Measurements from ENCODE around the gene HSF2BP.
"Not testable (repeated sequence)": the region's sequence is repeated elsewhere in the genome, so short reads cannot be mapped to it uniquely, and the experiment has no call there.

HSF2BP gene

DNA sequence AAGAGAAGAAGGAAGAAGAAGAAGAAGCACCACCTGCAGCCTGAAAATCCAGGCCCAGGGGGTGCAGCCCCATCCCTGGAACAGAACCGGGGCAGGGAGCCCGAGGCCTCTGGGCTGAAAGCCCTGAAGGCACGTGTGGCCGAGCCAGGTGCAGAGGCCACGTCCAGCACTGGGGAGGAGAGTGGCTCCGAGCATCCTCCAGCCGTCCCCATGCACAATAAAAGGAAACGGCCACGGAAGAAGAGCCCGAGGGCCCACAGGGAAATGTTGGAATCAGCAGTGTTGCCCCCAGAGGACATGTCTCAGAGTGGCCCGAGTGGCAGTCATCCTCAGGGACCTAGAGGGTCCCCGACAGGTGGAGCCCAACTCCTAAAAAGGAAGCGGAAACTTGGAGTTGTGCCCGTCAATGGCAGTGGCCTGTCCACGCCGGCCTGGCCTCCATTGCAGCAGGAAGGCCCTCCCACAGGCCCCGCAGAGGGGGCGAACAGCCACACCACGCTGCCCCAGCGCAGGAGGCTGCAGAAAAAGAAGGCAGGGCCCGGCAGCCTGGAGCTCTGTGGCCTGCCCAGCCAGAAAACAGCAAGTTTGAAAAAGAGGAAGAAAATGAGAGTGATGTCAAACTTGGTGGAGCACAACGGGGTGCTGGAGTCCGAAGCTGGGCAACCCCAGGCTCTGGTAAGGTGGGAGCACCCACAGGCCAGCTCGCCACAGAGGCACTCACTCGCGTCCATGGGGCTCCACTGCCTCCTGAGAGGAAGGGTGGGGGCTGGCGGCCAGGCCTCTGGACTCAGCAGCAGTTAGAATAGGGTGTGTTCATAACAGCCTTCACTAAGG lies 28.5 kb upstream of the HSF2BP start:
- no peak for DNase-seq (ENCODE audit: low read depth)

DNA sequence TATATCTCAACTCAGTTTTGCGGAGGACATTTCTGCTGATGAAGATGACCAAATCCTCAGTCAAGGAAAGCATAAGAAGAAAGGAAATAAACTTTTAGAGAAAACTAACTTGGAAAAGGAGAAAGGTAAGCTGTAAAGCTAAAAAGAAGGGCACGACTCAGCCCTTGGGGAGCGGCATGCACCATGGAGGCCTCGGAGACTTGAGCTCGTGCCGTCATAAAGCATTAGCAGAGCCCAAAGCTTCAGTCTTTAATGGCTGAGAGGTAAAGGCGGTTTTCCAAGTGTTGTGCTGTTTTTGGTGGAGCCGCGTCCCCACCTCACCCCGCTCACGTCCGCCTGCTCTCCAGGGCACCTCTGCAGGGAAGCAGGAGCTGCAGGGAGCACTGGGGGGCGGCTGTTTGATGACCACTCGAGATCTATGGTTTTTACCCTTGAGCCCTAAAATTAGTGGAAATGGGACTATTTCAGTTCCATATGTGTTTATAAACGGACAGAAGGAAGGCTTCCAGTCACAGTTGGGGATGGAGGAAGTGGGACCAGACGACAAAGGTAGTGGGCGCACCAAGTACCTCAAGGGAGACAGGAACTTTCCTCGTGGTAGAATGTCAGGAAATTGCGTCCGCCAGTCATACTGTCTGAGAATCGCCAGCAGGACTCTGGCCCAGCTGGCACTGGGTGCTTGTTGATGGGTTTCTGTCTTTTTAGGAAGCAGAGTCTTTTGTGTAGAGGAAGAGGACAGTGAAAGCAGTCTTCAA lies 27.7 kb upstream of the HSF2BP start:
- DNase-seq (ENCODE audit: low read depth): no peak

DNA sequence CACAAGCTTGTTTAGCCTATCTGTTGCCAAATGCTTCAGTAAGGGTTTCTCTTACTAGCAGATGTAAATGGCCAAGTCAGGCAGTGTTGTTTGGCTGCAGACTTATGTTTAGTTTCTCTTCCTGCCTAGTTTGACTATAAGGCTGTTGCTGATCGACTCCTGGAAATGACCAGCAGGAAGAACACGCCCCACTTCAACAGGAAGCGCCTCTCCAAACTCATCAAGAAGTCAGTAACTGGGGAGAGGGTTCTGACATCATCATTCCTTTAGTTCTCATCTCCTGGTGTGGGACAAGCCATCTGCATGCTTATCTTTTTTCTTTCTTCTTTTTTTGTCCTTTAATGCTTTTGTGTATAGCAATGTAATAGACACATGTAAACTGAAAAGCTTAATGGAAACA lies 25.1 kb upstream of the HSF2BP start:
- no peak for DNase-seq (ENCODE audit: low read depth)

DNA sequence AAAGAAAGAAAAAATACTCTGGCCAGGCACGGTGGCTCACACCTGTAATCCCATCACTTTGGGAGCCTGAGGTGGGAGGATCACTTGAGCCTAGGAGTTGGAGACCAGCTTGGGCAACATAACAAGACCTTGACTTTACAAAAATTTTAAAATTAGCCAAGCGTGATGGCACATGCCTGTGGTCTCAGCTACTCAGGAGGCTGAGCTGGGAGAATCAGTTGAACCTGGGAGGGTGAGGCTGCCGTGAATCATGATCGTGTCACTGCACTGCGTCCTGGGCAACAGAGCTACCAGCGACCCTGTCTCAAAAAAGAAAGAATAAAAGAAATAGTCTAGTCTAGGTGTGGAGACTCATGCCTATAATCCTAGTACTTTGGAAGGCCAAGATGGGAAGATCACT lies 22.4 kb upstream of the HSF2BP start:
- no peak for DNase-seq (ENCODE audit: low read depth)

DNA sequence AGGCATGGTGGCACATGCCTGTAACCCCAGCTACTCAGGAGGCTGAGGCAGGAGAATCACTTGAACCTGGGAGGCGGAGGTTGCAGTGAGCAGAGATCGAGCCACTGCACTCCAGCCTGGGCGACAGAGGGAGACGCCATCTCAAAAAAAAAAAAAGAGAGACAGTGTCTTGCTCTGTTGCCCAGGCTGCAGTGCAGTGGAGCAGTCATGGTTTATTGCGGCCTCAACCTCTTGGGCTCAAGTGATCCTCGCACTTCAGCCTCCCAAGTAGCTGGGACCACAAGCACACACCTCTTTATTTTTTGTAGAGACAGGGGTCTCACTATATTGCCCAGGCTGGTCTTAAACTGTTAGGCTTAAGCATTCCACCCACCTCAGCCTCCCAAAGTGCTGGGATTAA lies 21.1 kb upstream of the HSF2BP start:
- not testable (repeated sequence) for DNase-seq (ENCODE audit: low read depth)

DNA sequence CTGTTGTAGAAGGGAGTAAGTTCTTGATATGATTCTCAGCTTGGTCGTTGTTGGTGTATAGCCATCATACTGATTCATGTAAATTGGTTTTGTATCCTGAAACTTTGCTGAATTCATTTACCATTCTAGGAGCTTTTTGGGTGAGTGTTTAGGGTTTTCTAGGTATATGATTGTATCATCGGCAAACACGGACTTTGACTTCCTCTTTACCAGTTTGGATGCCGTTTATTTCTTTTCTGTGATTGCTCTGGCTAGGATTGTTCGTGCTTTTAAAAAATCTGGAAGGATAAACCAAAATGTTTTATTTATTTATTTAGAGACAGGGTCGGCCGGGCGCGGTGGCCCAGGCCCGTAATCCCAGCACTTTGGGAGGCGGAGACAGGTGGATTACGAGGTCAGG lies 20.7 kb upstream of the HSF2BP start:
- no peak for DNase-seq (ENCODE audit: low read depth)

DNA sequence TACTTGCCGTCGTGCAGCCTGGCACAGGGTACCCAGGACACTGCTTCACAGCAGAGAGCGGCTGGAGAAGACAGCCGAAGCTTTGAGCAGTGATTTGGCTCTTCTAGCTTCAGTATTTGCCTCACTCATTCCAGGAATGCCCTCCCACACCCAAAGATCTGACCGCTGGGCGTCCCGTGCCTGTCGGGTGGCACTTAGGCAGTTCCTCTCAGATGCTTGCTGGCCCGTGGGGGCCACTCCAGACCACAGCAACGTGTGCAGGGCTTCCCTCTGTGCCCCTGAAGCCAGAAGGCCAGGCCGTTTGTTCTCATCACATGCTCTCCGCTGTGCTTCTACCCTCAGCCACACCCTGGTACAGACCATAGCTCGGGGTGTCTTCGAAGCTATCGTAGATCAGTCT lies 17.1 kb upstream of the HSF2BP start:
- no peak for DNase-seq (ENCODE audit: low read depth)

DNA sequence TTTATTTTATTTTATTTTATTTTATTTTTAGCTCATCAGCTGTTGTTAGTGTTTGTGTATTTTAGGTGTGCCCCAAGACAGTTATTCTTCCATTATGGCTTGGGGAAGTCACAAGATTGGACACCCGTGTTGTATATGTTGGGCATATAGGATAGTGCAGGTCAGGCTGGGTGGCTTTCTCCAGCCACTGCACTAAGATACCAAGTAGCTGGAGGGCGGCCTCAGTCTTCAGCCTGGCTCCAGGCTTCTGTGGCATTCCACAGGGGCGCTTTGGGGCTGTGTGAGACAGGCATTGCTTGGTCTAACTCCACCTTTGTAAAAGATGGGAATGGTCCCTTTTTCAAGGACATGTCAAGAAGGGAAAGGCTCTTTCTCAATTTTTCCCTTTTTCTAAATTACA lies 16.6 kb upstream of the HSF2BP start:
- no peak for DNase-seq (ENCODE audit: low read depth)

DNA sequence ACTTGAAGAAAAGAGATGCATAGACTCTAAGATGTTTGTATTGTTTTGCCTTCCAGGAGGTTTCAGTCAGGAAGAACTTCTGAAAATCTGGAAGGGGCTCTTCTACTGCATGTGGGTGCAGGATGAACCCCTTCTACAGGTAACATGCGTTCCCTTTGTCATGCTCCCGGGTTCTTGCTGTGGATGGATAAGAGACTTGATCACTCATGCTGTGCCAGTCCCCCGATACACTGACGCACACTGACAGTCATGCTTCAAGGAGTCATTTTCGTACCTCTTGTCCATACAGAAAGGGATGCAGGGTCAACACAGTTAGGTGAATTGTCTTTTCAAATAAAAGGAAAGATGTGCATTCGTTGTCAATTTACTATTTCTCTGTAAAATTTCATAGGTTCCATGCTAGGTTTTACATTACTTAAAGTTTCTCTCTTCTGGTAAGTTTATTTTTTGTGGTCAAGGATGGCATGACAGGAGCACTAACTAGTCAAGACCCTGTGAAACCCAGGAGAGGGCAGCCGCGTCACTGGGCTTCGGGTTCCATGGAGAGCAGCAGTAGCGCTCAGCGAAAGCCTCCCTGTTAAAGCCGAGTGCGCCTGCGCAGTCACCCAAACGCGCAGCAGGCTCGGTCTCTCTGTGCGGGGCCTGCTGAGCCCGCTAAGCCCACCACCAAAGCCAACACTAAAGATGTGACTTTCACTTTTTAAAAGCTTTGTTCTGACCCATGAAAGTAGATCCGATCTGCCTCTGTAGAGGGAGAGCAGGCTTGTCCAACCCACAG lies 10.7 kb upstream of the HSF2BP start:
- no peak for DNase-seq (ENCODE audit: low read depth)

DNA sequence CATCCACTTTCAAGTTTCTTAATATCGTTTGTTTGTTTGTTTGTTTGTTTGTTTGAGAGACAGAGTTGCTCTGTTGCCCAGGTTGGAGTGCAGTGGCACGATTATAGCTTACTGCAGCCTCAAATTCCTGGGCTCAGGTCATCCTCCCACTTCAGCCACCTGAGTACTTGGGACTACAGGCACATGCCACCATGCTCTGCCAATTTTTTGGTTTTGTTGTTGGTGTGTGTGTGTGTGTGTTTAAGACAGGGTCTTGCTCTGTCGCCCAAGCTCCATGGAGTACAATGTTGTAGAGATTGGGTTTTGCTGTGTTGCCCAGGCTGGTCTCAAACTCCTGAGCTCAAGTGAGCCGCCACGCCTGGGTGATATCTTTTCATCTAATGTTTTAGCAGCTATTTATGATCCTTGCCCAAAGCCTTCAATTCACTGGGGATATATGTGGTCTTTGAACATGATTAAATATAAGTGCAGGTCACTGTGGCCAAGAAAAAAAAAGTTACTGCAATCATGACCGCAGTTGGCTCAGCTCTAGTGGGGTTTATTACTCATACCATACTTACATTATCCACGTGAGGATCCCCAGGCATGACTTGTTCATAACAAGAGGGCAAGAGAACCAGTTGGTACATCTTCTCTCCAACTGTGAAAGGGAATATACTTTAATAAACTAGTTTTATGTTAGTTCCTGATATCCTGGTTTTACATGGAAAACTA lies 8.1 kb upstream of the HSF2BP start:
- no peak for DNase-seq (ENCODE audit: low read depth)

DNA sequence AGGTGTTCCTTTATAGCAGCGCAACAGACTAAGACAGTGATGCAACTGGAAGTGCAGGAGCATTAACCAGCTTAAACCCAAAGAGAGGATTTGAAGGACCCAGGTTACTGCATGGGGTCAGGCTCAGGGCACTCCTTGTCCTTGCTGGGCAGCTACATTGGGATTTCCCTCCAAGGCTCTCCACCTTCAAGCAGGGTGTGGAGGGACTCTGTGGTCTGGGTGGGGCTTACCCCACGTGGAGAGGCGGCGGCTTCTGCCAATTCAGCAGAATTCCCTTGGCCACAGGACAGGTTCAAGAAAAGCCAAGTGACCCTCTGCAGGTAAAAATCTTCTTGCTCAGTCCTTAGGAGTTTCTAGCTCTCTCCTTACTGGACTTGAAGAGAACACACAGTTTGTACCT lies 6.6 kb upstream of the HSF2BP start:
- no peak for DNase-seq (ENCODE audit: low read depth)

DNA sequence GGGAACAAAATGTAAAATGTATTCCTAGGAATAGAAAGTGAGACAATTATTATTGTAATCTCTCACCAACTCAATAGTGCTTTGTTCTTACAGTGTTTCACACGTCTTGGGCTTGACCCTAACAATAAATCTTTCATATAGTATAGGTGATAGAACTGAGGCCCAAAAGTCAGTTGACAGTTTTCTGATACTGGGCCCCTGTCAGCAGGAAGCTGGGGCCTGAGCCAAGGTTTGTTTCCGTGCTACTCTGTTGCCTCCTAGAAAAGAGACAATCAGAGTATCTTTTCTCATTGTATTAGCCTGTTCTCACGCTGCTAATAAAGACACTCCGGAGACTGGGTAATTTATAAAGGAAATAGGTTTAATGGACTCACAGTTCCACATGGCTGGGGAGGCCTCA lies 5.1 kb upstream of the HSF2BP start:
- no peak for DNase-seq (ENCODE audit: low read depth)

DNA sequence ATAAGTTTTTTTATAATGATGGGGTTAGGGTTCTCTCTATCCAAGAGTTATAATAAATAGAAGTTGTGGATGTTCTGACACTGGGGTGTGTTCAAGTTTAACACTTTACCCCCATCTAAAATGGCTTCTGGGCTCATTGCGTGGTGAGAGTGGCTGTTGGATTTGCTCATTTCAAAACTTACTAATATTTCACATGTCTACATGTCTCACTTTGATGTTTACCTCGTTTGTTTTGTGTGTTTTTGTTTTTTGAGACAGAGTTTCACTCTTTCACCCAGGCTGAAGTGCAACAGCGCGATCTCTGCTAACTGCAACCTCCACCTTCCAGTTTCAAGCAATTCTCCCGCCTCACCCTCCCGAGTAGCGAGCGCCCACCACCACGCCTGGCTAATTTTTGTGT lies 3.7 kb upstream of the HSF2BP start:
- DNase-seq (ENCODE audit: low read depth): no peak

DNA sequence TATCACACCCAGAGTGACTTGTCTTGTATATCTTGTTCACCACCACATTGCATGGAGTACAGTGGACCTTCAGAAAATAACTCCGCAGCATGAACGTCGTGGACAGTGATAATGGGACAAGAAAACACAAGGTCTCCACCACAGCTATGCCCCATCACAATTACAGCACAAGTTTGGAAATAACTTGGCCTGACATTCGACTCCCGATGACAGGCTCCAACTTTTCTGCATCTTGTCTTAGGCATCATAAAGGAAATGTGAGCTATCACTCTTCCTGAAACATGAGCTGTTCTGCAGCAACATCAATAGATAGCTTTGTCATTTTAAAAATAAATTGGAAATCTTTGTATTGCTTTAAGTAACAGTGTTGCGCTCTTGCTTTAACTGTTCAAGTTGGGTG lies 3.0 kb upstream of the HSF2BP start:
- no peak for DNase-seq (ENCODE audit: low read depth)

DNA sequence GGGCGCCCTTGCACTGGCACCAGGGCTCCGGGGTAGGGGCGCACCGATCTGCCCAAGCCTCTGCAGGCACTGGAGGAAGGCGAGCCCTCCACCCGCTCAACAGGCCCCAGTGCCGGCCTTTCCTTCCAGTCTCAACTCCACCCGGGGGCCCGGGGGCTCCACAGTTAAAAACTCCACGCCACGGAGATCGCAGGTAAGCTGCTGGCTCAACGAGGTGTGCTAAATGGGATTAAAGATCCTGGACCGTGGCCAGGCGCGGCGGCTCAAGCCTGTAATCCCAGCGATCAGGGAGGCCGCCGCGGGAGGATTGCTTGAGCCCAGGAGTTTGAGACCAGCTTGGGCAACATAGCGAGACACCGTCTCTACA lies 536 bp downstream of the HSF2BP start:
- no peak for DNase-seq (ENCODE audit: low read depth)

DNA sequence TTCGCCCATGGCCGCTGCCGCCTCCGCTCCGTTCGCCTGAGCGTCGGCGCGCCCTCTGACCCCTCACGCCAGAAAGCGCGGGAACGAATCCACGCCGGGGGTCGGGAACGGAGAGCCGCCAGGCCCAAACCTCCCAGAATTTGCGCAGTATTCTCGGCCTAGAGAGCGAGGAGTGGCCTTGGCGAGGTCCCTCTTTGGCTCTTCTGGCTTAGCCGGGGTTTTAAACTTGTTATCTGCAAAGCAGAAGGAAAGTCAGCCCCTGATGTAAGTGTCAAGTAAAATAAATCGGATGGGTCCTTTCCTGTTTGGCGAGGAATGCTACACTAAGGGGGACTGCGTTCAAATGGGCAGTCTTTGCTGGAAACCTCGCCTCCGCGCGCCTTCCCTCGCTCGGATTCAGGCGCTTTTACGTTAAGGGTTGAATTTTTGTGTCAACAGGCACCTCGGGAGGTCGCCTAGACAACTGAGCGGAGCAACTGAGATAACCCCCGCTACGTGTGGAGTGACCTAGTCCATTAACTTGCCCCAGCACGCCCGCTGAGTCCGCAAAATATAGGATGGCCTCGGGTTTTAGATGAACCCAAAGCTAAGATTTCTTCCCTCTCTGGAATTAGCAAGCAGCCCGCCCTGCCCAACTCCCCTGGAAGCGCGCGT lies 1.1 kb downstream of the HSF2BP start:
- DNase-seq (ENCODE audit: low read depth): no peak

DNA sequence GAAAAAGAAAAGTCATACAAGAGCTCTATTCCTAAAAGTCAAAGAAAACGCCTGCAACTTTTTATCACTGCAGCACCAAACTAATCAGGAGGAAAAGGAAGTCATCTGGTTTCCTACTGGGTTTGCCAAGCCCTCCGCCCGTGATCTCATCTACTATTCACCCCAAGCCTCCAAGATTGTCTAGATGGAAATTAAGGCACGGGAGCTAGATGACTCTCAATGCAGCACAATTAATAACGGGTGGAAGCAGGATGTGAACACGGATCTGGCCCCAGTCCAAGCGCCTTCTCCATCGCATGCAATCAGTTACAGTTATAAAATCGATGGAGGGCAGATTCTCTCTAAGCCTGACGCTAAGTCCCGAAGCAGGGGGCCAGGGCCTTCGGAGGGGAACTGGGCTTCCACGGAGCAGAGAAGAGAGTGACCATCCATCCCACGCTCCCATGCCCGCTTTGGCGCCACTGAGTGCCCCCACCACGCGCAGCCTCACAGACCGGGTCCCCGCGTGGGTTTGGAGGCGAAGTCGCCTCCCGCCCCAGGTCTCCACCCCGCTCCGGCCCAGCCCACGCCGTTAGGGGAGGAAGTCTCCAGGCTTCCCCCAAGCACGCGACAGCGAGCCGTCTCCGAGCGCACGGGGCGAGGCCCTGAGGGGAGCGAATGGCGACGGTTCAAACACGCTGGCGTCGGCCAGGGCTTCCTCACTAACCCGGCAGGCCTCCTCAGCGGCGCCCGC lies 1.8 kb downstream of the HSF2BP start:
- DNase-seq (ENCODE audit: low read depth): no peak

DNA sequence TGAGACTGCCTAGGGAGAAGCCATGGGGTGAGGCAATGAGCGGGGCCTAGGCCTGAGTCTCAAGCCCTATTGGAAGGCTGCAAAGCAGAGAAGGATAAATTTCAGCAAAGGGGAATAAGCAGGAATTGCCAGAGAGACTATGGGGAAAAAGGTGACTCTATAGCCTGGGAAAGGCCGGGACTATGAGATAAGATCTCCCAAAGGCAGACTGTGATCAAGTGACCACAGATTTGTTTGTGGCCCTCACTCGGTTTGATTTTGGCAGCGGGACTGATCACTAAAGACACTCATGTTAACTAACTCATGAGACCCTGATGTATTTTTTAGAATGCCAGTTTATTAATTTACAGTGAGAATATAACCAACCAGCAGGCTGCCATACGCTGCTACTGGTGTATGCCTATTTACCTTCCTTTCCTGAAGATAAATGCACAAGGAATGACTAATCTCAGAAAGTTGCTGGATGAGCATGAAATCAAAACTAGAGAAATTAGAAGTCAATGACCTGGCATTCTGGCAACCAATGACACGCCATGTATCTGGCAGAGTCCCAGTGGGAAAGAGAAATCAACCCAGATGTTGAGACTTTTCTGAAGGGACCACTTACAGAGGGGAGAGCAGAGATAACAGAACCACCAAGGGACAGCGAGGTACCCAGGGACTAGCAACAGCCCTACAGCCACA lies 4.3 kb downstream of the HSF2BP start:
- no peak for DNase-seq (ENCODE audit: low read depth)

DNA sequence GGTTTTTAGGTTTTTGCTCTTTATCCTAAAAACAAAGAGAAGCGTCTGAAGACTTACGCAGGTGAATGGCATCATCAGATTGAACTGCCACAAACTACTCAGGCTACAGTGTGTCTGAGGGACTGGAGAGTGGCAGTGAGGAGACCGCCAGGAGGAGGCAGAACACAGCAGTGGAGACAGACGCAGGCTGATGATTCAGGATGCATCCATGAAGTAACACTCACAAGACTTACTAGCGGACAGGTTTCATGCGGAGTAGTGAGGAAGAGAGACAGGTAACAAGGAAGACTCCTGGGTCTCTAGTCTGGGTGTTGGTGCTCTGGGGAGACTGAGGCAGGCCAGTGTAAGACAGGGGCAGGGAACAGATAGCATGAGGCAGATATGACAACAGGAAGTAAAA lies 5.7 kb downstream of the HSF2BP start:
- no peak for DNase-seq (ENCODE audit: low read depth)

DNA sequence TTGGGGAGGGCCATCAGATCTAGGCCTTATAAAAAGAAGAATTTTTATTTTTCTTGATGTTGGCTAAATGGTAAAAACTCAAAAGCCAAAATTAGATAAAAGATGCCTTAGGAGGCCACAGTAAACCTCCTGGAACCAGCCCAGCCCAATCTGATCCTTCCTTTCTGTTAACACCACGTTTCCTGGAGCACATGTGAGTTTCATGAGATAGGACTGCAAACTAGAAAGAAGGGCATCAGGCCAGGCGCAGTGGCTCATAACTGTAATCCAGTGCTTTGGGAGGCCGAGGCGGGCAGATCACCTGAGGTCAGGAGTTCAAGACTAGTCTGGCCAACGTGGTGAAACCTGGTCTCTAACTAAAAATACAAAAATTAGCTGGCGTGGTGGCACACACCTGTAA lies 6.7 kb downstream of the HSF2BP start:
- DNase-seq (ENCODE audit: low read depth): no peak
